Measurements from ENCODE around the gene ERO1A. TPM values are rescaled to one million over a fixed set of nuclear protein-coding genes. Genes with fewer than 3 reads are reported as not detected.

The ERO1A gene
- total RNA-seq, 1 donor from 2014 or later = 31.5 TPM

- H3K4me3 Mint-ChIP-seq = no peak overlapping the region
- H3K4me1 Mint-ChIP-seq = no peaks in the 10 kb centered on the region
- H3K9me3 Mint-ChIP-seq = no peaks in the 10 kb centered on the region
- ChIA-PET CTCF (no interaction called here), POLR2A (no interaction called here)
- no peaks in the 10 kb centered on the region for H3K27me3 Mint-ChIP-seq
- ATAC-seq (ENCODE audit: low read depth) (no peak), DNase-seq (no peak)
- H3K36me3 Mint-ChIP-seq (ENCODE audit: low read depth) = peaks cover 57% of the 10 kb centered on the region
- no peak for TF ChIP-seq CTCF (IDR thresholded peaks at IDR 0.05)
- intact Hi-C loops (cut with micrococcal nuclease) = no loop called here
- no peak overlapping the region for H3K27ac Mint-ChIP-seq
Measured at GRCh38 chr14:52649511-52649910, 45.8 kb downstream of the ERO1A start.

- ChIA-PET POLR2A (interaction anchor here (0.7 kb wide), 1 partner anchor 54 kb away, joined by 7 read pairs; the partner anchor contains the start of gene ERO1A), CTCF (no interaction called here)
- intact Hi-C loops (cut with micrococcal nuclease) = no loop called here
- no peak for DNase-seq
- H3K4me1 Mint-ChIP-seq = no peaks in the 10 kb centered on the region
- H3K27ac Mint-ChIP-seq = no peak overlapping the region
- no peaks in the 10 kb centered on the region for H3K27me3 Mint-ChIP-seq
- H3K4me3 Mint-ChIP-seq = no peak overlapping the region
- no peak for ATAC-seq (ENCODE audit: low read depth)
- peaks cover 3% of the 10 kb centered on the region for H3K9me3 Mint-ChIP-seq
- H3K36me3 Mint-ChIP-seq (ENCODE audit: low read depth) = peaks cover 38% of the 10 kb centered on the region
- TF ChIP-seq CTCF (IDR thresholded peaks at IDR 0.05) = no peak
Measured at GRCh38 chr14:52641745-52642144, 53.6 kb downstream of the ERO1A start.

GRCh38 chr14:52640137-52640536 is 55.2 kb downstream of the ERO1A start:
- ATAC-seq (ENCODE audit: low read depth) (no peak), DNase-seq (no peak)
- intact Hi-C loops (cut with micrococcal nuclease) = no loop called here
- Mint-ChIP-seq H3K36me3 (ENCODE audit: low read depth) (peaks cover 26% of the 10 kb centered on the region), H3K27me3 (no peaks in the 10 kb centered on the region), H3K4me3 (no peak overlapping the region), H3K4me1 (no peaks in the 10 kb centered on the region), H3K27ac (no peak overlapping the region), H3K9me3 (peaks cover 3% of the 10 kb centered on the region)
- CTCF ChIA-PET = no interaction called here
- TF ChIP-seq CTCF (IDR thresholded peaks at IDR 0.05) = no peak
- POLR2A ChIA-PET = interaction anchor here (0.7 kb wide), 1 partner anchor 58 kb away, joined by 3 read pairs; no protein-coding TSS in a partner anchor

GRCh38 chr14:52619687-52620086 is 75.7 kb downstream of the ERO1A start:
- no peaks in the 10 kb centered on the region for H3K9me3 Mint-ChIP-seq
- no peaks in the 10 kb centered on the region for H3K36me3 Mint-ChIP-seq (ENCODE audit: low read depth)
- no peak overlapping the region for H3K4me3 Mint-ChIP-seq
- no peak overlapping the region for H3K27ac Mint-ChIP-seq
- no peaks in the 10 kb centered on the region for H3K4me1 Mint-ChIP-seq
- ChIA-PET POLR2A (no interaction called here), CTCF (no interaction called here)
- ATAC-seq (ENCODE audit: low read depth) (no peak), DNase-seq (no peak)
- intact Hi-C loops (cut with micrococcal nuclease) = no loop called here
- TF ChIP-seq CTCF (IDR thresholded peaks at IDR 0.05) = no peak
- H3K27me3 Mint-ChIP-seq = peaks cover 2% of the 10 kb centered on the region

GRCh38 chr14:52618602-52619001 is 76.8 kb downstream of the ERO1A start:
- Mint-ChIP-seq H3K4me1 (no peaks in the 10 kb centered on the region), H3K27me3 (peaks cover 2% of the 10 kb centered on the region), H3K27ac (no peak overlapping the region), H3K4me3 (no peak overlapping the region), H3K9me3 (no peaks in the 10 kb centered on the region), H3K36me3 (ENCODE audit: low read depth) (no peaks in the 10 kb centered on the region)
- ChIA-PET CTCF (no interaction called here), POLR2A (no interaction called here)
- no peak for TF ChIP-seq CTCF (IDR thresholded peaks at IDR 0.05)
- DNase-seq (no peak), ATAC-seq (ENCODE audit: low read depth) (no peak)
- intact Hi-C loops (cut with micrococcal nuclease) = no loop called here
